Measurements from ENCODE around the gene ANKRD28.

DNA sequence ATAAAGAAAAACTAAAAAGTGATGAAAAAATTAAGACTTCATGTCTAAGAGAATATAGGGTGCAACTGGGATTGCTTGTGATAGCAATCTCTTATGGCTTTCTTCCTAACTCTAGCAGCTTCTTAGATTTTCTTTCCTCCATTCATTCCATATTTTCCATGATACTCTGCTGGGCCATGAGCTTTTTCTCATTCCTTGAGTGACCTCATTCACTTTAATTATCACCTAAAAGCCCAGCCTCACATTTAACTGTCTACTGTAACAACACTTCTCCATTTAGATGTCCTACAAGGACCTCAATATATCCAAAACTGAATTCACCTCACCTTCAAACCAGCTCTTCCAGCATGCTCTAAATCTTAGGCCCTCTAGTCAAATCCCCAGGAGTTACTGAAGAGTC lies 49.5 kb upstream of the ANKRD28 start:
- TF ChIP-seq, protein P1, sequence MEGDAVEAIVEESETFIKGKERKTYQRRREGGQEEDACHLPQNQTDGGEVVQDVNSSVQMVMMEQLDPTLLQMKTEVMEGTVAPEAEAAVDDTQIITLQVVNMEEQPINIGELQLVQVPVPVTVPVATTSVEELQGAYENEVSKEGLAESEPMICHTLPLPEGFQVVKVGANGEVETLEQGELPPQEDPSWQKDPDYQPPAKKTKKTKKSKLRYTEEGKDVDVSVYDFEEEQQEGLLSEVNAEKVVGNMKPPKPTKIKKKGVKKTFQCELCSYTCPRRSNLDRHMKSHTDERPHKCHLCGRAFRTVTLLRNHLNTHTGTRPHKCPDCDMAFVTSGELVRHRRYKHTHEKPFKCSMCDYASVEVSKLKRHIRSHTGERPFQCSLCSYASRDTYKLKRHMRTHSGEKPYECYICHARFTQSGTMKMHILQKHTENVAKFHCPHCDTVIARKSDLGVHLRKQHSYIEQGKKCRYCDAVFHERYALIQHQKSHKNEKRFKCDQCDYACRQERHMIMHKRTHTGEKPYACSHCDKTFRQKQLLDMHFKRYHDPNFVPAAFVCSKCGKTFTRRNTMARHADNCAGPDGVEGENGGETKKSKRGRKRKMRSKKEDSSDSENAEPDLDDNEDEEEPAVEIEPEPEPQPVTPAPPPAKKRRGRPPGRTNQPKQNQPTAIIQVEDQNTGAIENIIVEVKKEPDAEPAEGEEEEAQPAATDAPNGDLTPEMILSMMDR (IDR thresholded peaks at IDR 0.05): no peak
- TF ChIP-seq EP300 (IDR thresholded peaks at IDR 0.05) (no peak), POLR2A (IDR thresholded peaks at IDR 0.05) (no peak)

Data from ovary (tissue), 3 donors.